Breast epithelium (tissue), 4 donors: ENCODE measurements around the gene MYH6. TPM values are rescaled to one million over a fixed set of nuclear protein-coding genes. Genes with fewer than 3 reads are reported as not detected.
"Not testable (repeated sequence)": the region's sequence is repeated elsewhere in the genome, so short reads cannot be mapped to it uniquely, and the experiment has no call there.

Experiments
- DNase-seq, 2 donors: peaks; one replicate each; pipeline ENCODE4 v3.0.0-alpha.2; 2019; ENCODE audit warnings: low spot score in 2 of 2
- H3K27ac ChIP-seq, 2 donors: fragments of 200-600 bp; sonication (generic) in 1 of 2; one replicate each; pipeline ENCODE4 v1.5.1; 2016 to 2019; ENCODE audit warnings: mild to moderate bottlenecking in 1 of 2
- H3K27me3 ChIP-seq, 2 donors: fragments of 200-600 bp; sonication (generic) in 1 of 2; one replicate each; pipeline versions ENCODE4 v1.5.1 to v1.6.0; 2017 to 2019; ENCODE audit warnings: control low read depth in 1 of 2, mild to moderate bottlenecking in 1 of 2
- H3K36me3 ChIP-seq: fragments of 200-600 bp; one replicate; pipeline ENCODE4 v1.5.1; 2019
- H3K4me1 ChIP-seq, 2 donors: fragments of 200-600 bp; sonication (generic); one replicate each; pipeline ENCODE4 v1.5.1; 2016 to 2019; ENCODE audit warnings: control low read depth in 1 of 2
- H3K4me3 ChIP-seq, 3 donors: fragments of 200-600 bp; sonication (generic); 1 replicate in 2 of 3; 2 replicates in 1 of 3; pipeline ENCODE4 v1.5.1; 2016 to 2019; ENCODE audit warnings: mild to moderate bottlenecking in 3 of 3, moderate library complexity in 2 of 3
- H3K9me3 ChIP-seq, 2 donors: fragments of 200-600 bp; sonication (generic) in 1 of 2; one replicate each; pipeline ENCODE4 v1.5.1; 2016 to 2019; ENCODE audit warnings: control low read depth in 1 of 2
- POLR2A ChIP-seq: fragments of 450-650 bp; IDR thresholded peaks from one replicate; pipeline ENCODE4 v1.6.1; 2016; ENCODE audit warnings: antibody characterized with exemption, mild to moderate bottlenecking, moderate library complexity
- POLR2AphosphoS5 ChIP-seq, 3 donors: sonication (generic); formaldehyde crosslinking; IDR thresholded peaks; one replicate each; pipeline ENCODE4 v1.6.1; 2017; ENCODE audit warnings: antibody characterized with exemption in 3 of 3
- intact Hi-C: fragments of 100-400 bp; cut with DNase I; formaldehyde crosslinking; loops from one replicate; pipeline ENCODE4 v1.15.1; 2023; ENCODE audit warnings: low total_unique reads
- total RNA-seq, 3 donors: library from RNA; depleted of rRNA; stranded (reverse); fragments of >200 nt; gene quantifications; one replicate each; pipeline ENCODE4 v1.1.0, GENCODE V29; 2016
- TF ChIP-seq, protein P1 (sequence below), 3 donors: fragments of 450-650 bp; IDR thresholded peaks; one replicate each; pipeline ENCODE4 v1.5.1; 2016 to 2017; ENCODE audit warnings: antibody characterized with exemption in 3 of 3, mild to moderate bottlenecking in 3 of 3, moderate library complexity in 3 of 3

Gene MYH6
- not detected for total RNA-seq

DNA sequence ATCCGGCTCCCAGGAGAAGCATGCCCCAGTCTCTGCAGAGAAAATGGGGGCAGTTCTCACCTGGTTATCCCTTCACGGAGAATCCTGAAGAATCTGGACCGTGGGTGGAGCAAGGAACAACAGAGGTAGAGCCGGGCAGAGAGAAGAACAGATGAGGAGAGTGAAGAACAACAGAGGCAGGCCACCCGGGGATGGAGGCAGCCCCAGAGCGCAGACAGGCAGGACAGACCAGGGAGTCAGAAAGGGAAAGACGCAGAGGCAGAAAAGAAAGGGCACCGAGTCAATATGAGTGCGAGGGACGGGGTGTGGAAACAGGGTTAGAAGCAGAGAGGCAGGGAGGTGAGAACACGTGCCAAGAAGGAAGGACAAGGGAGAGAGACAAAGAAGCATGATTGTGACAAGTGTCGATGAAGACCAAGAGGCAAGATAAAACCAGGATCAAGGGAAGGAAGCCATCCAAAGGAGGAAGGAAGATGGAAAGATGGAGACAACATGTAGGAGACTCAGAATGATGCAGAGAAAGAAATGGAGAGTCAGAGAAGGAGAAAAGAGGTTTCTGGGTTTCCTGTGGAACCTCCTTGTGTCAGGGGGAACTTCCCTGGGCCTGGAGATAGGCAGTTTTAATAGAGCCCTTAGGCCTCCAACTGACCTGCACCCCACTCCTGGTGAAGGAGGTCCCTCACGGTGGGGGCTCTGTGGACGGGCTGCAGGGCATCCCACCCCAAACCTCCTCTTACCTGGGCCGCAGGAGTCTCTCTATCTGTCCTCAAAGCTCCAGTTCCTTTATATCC, at the start of gene MYH6:
Gene MYH6 (minus strand): TSS at position 758 of the 791 bp plus-strand sequence. CDS start 1,050 bp downstream, outside the sequence.
- Histone ChIP-seq H3K36me3 (no peaks in the 10 kb centered on the region), H3K4me3 (no peak within 1 kb of the TSS), H3K9me3 (no peaks in the 10 kb centered on the region), H3K27ac (no peak within 1 kb of the TSS), H3K4me1 (no peaks in the 10 kb centered on the region), H3K27me3 (peaks cover 0 to 37% of the 10 kb centered on the region in 2 donors)
- TF ChIP-seq POLR2AphosphoS5 (IDR thresholded peaks at IDR 0.05) (no peak), POLR2A (no peak)
- TF ChIP-seq, protein P1, sequence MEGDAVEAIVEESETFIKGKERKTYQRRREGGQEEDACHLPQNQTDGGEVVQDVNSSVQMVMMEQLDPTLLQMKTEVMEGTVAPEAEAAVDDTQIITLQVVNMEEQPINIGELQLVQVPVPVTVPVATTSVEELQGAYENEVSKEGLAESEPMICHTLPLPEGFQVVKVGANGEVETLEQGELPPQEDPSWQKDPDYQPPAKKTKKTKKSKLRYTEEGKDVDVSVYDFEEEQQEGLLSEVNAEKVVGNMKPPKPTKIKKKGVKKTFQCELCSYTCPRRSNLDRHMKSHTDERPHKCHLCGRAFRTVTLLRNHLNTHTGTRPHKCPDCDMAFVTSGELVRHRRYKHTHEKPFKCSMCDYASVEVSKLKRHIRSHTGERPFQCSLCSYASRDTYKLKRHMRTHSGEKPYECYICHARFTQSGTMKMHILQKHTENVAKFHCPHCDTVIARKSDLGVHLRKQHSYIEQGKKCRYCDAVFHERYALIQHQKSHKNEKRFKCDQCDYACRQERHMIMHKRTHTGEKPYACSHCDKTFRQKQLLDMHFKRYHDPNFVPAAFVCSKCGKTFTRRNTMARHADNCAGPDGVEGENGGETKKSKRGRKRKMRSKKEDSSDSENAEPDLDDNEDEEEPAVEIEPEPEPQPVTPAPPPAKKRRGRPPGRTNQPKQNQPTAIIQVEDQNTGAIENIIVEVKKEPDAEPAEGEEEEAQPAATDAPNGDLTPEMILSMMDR (IDR thresholded peaks at IDR 0.05), result no peak
- intact Hi-C loops, result no loop called here
- no peak for DNase-seq

GRCh38 chr14:23456883-23457586, 49.0 kb upstream of the MYH6 start:
- H3K4me1 ChIP-seq, H3K27me3 ChIP-seq, DNase-seq, H3K36me3 ChIP-seq, intact Hi-C loops, H3K9me3 ChIP-seq, H3K27ac ChIP-seq, H3K4me3 ChIP-seq: not testable (repeated sequence)

- no peak overlapping the region for H3K4me3 ChIP-seq
- no peaks in the 10 kb centered on the region for H3K4me1 ChIP-seq
- H3K27ac ChIP-seq, result no peak overlapping the region
- no peaks in the 10 kb centered on the region for H3K9me3 ChIP-seq
- no peaks in the 10 kb centered on the region for H3K36me3 ChIP-seq
- no peaks in the 10 kb centered on the region for H3K27me3 ChIP-seq
- TF ChIP-seq POLR2AphosphoS5 (IDR thresholded peaks at IDR 0.05) (no peak), POLR2A (no peak)
- TF ChIP-seq, protein P1 (IDR thresholded peaks at IDR 0.05), result no peak
- intact Hi-C loops, result no loop called here
- DNase-seq, result no peak
Observed at GRCh38 chr14:23454445-23454856, 46.4 kb upstream of the MYH6 start.

- no peak for DNase-seq
Observed at GRCh38 chr14:23452237-23452636, 44.2 kb upstream of the MYH6 start.

GRCh38 chr14:23450379-23450778, 42.3 kb upstream of the MYH6 start:
- no peaks in the 10 kb centered on the region for H3K4me1 ChIP-seq

More at GRCh38 chr14:23452237-23452636, 44.2 kb upstream of the MYH6 start:
- intact Hi-C loops, result no loop called here
- Histone ChIP-seq H3K4me1 (no peaks in the 10 kb centered on the region), H3K9me3 (no peaks in the 10 kb centered on the region), H3K27me3 (no peaks in the 10 kb centered on the region), H3K36me3 (no peaks in the 10 kb centered on the region), H3K4me3 (no peak overlapping the region), H3K27ac (no peak overlapping the region)
- TF ChIP-seq, protein P1 (IDR thresholded peaks at IDR 0.05), result no peak
- TF ChIP-seq POLR2AphosphoS5 (IDR thresholded peaks at IDR 0.05), result no peak
- TF ChIP-seq POLR2A, result no peak

More at GRCh38 chr14:23450379-23450778, 42.3 kb upstream of the MYH6 start:
- Histone ChIP-seq H3K4me3 (no peak overlapping the region), H3K36me3 (no peaks in the 10 kb centered on the region), H3K27ac (no peak overlapping the region), H3K27me3 (no peaks in the 10 kb centered on the region), H3K9me3 (no peaks in the 10 kb centered on the region)
- no peak for DNase-seq
- intact Hi-C loops, result no loop called here
- TF ChIP-seq, protein P1 (IDR thresholded peaks at IDR 0.05), result no peak
- TF ChIP-seq POLR2A, result no peak
- no peak for TF ChIP-seq POLR2AphosphoS5 (IDR thresholded peaks at IDR 0.05)
